ENCODE results near the gene YPEL5. TPM values are rescaled to one million over a fixed set of nuclear protein-coding genes. Genes with fewer than 3 reads are reported as not detected.
A peak's percentile ranks its signal among the peaks of the same experiment; 100 is the strongest.

YPEL5 gene
- total RNA-seq, 2 experiments from 2014 or later = 43.3 to 43.4 TPM

DNA sequence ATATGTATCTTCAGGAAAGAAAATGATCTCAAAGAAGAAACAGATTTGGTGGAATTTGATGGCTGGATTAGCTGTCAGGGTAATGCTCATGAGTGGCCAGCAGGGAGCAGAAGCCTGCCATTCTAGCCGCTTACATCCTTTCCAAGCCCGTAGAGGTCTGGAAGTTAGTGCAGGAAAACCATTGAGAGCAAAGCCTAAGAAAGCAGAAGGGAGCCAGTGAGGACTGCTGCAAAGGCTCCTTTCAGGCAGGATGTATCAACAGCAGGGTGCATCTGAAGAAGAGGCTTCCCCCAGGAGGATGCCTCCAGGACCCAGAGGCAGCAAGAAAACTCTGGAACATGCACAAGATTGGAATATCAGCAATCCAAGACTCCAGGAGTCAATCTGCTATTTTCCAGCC lies 61.6 kb downstream of the YPEL5 start:
- Mint-ChIP-seq H3K36me3 (no peaks in the 10 kb centered on the region), H3K9me3 (no peaks in the 10 kb centered on the region), H3K27me3 (no peaks in the 10 kb centered on the region), H3K27ac (no peak overlapping the region), H3K4me3 (no peak overlapping the region), H3K4me1 (ENCODE audit: low read depth) (peaks cover 13% of the 10 kb centered on the region)
- DNase-seq = peak; percentile 56
- ChIA-PET CTCF (interaction anchor here (0.6 to 5.7 kb wide), 46 partner anchors 8 to 506 kb away, joined by 3 to 252 read pairs (median 6); partner anchors contain the start of genes LBH and LCLAT1), POLR2A (interaction anchor here (1.3 kb wide), 1 partner anchor 18 kb away, joined by 4 read pairs; no protein-coding TSS in a partner anchor)
- intact Hi-C loops (cut with micrococcal nuclease) = loop anchor here (1.0 to 10.0 kb wide), 5 partner anchors 26 to 656 kb away; no protein-coding TSS in a partner anchor

DNA sequence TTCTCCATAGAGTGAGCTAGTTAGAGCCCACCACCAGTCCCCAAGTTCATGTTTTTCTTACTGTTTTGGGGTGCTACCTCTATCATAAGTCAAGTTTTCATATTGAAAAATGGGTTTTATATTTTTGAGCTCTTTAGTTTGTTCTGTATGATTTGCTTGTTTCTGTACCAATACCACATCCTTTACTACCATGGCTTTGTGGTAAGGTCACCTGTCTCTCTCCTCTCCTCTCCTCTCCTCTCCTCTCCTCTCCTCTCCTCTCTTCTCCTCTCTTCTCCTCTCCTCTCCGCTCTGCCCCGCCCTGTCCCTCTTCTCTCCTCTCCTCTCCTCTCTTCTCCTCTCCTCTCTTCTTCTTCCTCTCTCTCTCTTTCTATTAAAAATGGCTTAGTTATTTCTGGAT lies 62.4 kb downstream of the YPEL5 start:
- no peaks in the 10 kb centered on the region for H3K9me3 Mint-ChIP-seq
- no peak for DNase-seq
- ChIA-PET CTCF (interaction anchor here (0.6 to 5.7 kb wide), 40 partner anchors 8 to 505 kb away, joined by 3 to 252 read pairs (median 6); partner anchors contain the start of genes LBH and LCLAT1), POLR2A (interaction anchor here (1.3 kb wide), 1 partner anchor 17 kb away, joined by 4 read pairs; no protein-coding TSS in a partner anchor)
- peaks cover 13% of the 10 kb centered on the region for H3K4me1 Mint-ChIP-seq (ENCODE audit: low read depth)
- H3K27ac Mint-ChIP-seq = no peak overlapping the region
- no peaks in the 10 kb centered on the region for H3K36me3 Mint-ChIP-seq
- no peak overlapping the region for H3K4me3 Mint-ChIP-seq
- H3K27me3 Mint-ChIP-seq = no peaks in the 10 kb centered on the region
- intact Hi-C loops (cut with micrococcal nuclease) = loop anchor here (2.0 to 10.0 kb wide), 4 partner anchors 26 to 656 kb away; no protein-coding TSS in a partner anchor

Other genes with a start within 250 kb of the YPEL5 start
- not detected for gene ALK, start 225.4 kb upstream of the YPEL5 start, total RNA-seq
- gene LBH, start 84.5 kb downstream of the YPEL5 start, total RNA-seq = 100 to 1,000 TPM; 109 to 112 TPM

All from activated CD4-positive, alpha-beta memory T cell treated with anti-CD3 and anti-CD28 coated beads for 36 hours (primary cell).